HG02763 (cell line): ENCODE results near the gene STK35.
"Not testable (repeated sequence)": the region's sequence is repeated elsewhere in the genome, so short reads cannot be mapped to it uniquely, and the experiment has no call there.

Experiments
- ATAC-seq: cut with Tn5 transposase; IDR thresholded peaks from one replicate; pipeline ENCODE4 v1.9.1; 2021; ENCODE audit warnings: mild to moderate bottlenecking, moderate library complexity; ENCODE audit not compliant: unreplicated experiment

The STK35 gene

DNA sequence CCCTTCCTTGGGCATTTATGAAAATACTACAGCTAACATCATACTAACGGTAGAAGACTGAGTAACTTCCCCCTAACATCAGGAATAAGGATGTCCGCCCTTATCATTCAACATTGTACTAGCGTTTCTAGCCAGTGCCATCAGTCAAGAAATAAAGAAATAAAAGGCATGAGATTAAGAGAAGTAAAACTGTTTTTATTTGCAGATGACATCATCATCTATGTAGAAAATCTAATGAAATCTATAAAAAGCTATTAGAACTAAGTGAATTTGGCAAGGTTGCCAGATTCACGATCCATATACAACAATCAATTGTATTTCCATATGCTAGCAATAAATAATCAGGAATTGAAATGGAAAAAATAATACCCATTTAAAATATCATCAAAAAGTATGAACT, 54.6 kb downstream of the STK35 start:
- no peak for ATAC-seq

DNA sequence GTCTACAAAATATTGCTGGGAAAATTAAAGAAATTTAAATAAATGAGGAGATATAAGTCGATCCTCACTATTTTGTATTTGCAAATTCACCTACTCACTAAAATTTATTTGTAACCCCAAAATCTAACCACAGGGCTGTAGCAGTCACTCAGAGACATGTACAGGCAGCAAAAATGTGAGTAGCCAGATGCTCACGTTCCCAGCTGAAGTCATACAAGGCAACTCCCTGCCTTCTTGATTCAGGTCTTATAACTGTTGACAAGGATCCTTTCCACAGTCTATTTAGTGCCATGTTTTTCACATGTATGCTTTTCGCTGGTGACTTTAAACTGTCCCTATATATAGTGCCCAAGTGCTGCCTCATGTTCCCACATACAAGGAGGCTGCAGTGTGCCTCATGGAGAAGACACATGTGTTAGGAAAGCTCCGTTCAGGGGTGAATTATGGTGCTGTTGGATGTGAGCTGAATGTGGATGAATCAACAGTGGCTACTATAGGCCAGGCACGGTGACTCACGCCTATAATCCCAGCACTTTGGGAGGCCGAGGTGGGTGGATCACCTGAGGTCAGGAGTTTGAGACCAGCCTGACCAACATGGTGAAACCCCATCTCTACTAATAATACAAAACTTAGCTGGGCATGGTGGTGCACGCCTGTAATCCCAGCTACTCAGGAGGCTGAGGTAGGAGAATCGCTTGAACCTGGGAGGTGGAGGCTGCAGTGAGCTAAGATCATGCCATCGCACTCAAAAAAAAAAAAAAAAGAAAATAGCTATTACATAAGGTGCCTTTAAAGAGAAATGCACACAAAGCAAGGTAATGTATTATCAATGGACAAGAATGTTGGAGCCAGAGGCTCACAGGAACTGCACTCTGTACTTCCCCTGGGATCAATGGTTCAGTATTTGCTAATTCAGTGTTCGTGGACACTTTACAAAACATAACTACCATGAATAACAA, 55.3 kb downstream of the STK35 start:
- no peak for ATAC-seq

DNA sequence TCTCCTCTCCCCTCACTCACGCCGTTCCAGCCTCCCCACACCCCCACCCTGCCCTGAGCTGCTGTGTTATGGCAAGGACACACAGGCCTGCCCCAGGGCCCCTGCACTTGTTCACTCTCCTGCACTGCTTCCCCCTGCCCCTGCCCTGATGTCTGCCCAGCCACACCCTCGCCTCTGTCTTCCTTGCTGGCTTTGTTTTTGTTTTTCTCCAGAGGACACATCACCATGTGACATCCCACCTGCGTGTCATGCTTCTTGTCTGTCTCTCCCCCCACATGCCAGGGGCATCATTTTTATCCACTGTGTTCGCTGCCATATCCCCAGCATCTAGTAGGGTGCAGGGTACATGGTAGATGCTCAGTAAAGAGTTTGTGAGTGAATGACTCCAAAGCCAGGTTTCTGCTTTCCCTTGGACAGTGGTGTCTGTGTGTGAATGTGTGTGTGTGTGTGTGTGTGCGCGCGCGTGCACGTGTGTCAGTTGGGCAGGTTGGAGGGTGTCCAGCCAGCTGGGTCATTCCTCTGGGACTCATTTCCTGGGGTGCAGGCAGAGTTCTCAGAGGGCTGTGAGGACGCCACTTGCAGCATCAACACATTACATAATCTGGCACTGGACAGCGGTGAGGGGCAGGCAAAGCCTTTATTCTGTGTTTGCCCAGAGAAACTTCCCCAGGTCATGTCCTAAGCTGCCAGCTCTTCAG, 60.6 kb downstream of the STK35 start:
- ATAC-seq = no peak

DNA sequence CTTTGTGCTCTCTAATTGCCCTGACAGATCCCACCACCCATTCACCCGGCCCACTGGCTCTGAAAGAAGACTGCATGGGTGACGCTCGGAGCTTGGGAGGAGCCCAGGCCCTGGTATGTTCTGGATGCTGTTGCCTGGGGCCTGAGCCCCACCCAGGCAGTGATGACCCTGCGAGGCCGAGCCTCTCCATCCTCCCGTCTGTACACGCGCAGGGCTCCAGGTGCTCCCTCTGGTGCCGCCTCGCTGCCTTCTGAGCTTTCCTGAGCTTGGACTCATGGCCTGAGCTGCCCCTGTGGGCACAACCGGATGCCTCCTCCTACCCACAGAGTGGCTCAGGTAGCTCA, 61.2 kb downstream of the STK35 start:
- ATAC-seq = no peak

DNA sequence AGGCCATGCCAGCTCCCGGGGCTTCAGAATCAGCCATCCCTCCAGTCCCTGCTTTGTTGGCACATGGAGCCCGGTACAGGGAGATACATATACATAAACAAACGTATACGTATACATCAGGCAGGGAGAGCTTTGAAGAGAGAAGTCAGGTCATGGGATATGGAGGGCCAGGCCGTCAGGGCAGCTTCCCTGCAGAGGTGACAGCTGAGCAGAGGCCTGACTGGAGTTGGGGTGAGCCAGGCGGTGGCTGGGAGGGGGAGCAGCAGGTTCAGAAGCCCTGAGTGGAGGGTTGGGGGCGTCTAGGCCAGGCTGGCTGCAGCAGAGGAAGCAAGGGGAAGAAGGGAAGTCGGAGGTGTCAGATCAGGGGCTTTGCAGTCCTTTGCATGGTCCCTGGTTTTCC, 61.7 kb downstream of the STK35 start:
- no peak for ATAC-seq

DNA sequence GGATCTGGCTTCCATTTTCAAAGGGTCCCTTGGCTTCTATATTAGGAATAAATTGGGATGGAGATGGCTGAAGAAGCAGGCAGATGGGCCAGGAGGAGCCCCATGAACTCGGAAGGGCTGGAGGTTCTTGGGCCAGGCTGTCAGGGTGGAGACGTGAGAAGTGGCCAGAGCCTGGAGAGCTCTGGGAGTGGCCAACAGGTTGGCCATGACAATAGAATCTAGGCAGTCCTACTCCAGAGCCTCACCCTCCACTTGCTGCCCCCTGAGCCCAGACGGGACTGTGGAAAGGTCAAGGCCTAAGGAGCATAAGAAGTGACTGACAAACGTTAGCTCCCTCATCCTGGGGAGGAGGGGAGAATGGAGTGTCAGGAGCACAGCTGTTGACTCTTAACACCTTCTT, 62.1 kb downstream of the STK35 start:
- no peak for ATAC-seq

DNA sequence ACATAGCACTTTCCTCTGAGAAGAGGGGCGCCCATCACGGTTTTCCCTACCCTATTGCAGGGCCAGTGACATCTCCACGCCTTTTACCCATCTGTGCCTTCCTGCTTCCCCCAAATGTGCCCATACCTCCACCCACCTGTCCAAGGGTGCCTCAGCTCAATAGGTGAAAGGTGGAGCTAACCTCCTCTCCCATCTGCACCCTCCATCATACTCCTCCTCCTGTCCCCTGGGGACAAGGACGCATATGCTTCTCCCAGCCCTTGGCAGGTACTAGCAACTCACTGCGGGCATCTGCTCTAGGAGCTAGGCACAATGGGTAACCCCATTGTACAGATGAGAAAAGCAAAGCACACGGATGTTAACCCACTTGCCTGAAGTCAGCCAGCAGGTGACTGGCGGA, 62.8 kb downstream of the STK35 start:
- ATAC-seq = no peak

DNA sequence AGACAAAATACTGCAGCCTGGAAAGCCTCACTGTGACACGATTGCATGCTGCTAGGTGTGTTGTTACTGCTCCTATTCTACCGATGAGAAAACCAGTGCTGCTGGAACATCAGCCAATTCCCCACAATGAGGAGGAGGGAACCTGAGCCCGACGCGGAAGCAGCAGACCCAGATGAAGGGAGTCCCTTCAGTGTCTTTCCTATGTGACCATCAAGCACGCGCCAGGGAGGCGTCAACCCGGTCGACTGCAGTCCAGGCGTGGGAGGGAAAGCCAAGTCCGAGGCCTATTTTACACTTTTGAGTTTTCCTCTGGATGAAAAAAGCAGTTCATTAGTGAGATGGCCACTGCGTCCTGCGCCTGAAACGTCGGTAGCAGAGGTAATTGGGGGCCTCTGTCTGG, 63.3 kb downstream of the STK35 start:
- no peak for ATAC-seq

DNA sequence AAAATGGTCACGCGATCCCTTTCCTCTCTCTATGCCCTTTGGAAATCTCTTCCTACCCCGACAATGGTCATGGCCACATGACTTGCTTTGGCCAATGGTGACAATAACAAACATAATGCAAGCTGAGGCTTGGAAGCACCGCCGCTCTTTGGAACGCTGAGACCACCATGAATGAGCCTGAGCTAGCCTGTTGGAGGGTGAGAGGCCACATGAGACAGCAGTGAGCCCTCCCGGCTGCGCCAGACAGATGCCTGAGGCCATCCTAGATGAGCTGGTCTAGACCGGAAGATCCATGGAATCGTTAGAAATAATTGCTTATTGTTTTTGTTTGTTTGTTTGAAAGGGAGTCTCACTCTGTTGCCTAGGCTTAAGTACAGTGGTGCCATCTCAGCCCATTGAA, 64.2 kb downstream of the STK35 start:
- ATAC-seq = no peak

DNA sequence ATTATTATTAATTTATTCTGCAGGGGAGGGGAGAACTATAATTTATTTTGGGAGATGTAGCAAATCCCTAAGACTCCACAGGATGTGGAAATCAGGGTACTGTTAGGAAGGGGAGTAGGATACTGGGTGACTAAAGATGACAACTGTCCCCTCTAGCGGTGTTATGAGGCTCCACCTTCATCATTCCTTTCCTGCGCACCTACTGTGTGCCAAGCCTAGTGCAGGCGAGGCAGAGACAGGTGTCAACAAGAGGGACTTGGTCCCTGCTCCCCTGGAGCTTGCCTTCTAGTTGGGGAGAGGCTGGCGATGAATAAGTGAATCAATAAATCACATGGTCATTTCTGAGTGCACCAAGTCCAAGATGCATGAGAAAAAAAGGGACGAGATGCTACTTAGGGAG, 65.5 kb downstream of the STK35 start:
- ATAC-seq = no peak

DNA sequence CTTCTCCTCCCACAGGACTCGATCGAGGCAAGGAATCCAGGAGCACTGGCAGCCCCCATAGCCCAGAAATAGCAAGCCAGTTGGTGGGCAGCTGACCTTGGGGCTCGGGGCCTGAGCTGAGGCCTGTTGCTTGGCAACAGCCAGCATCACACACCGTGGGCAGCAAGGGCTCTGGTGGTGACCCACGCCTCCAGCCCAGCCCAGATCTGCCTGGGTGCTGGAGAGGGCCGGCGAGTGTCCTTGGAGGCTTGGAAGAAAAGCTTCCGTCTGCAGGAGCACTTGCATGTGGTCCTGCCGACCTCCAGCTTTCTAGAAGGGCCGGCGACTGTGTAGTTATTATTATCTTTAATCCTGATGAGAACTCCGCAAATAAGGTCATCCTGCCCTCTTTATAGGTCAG, 67.3 kb downstream of the STK35 start:
- no peak for ATAC-seq

DNA sequence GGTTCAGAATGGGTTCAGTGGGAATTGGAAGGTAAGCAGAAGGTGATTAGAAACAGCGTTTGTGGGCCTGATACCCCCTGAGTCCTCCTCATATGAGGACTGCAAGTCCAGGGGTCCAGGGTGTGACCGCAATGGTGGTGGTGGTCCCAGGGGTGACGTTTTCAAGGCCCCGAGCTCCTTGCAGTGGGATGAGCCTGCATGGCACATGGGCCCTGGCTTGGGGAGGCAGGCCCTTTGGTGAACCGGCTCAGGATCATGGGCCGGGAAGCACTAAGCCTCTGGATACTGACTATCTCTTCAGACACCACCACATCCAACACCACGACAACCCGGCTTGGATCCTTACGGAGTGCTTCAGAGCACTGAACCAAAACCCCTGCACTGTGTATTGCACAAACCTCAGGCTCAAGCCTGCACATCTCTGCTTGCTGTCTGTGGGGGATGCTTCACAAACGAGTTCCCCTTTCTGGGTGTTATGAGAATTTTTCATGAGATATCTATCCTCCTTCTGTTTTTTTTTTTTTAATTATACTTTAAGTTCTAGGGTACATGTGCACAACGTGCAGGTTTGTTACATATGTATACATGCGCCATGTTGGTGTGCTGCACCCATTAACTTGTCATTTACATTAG, 67.9 kb downstream of the STK35 start:
- no peak for ATAC-seq

DNA sequence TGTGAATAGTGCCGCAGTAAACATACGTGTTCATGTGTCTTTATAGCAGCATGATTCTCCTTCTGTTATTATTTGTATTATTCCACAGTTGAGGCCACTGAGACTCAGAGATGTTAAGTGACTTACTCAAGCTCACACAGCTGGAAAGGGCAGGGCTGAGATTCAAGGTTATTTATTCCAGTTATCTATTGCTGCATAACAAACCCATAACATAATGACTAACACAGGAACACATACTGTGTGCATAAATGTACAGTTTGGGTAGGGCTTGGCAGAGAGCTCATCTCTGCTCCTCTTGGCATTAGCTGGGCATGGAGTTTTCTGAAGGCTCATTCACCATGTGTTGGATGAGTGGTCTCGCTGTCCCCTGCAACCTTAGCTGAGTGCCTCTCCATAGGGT, 68.8 kb downstream of the STK35 start:
- no peak for ATAC-seq

DNA sequence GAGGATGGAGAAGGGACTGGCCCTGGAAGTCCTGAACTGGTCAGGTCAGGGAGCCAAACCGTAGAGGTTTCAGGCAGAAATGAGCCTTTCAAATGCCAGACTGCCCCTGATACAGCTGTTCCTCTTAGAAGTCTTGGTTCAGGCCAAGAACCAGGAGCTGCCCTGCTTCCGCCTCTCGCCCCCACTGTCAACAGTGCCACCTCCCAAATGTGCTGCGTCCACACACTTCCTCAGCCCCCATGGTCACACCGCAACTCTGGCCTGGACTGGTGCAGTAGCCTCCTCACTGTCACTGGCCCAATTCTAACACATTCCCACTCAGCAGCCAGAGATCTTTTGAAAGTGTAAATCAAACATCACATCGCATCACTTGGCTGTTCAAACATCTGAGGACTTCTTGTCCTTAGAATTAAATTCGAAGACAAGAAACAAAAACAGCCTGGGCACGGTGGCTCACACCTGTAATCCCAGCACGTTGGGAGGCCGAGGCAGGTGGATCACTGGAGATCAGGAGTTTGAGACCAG, 69.7 kb downstream of the STK35 start:
- ATAC-seq = no peak

DNA sequence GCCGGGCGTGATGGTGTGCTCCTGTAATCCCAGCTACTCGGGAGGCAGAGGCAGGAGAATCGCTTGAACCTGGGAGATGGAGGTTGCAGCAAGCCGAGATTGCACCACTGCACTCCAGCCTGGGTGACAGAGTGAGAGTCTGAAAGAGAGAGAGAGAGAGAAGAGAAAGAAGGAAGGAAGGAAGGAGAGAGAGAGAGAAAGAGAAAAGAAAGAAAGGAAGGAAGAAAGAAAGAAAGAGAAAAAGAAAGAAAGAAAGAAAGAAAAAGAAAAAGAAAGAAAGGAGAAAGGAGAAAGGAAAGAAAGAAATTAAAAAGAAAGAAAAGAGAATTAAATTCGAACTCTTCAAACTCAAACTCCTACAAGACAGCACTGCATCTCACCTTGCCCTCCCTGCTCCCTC, 70.2 kb downstream of the STK35 start:
- not testable (repeated sequence) for ATAC-seq

DNA sequence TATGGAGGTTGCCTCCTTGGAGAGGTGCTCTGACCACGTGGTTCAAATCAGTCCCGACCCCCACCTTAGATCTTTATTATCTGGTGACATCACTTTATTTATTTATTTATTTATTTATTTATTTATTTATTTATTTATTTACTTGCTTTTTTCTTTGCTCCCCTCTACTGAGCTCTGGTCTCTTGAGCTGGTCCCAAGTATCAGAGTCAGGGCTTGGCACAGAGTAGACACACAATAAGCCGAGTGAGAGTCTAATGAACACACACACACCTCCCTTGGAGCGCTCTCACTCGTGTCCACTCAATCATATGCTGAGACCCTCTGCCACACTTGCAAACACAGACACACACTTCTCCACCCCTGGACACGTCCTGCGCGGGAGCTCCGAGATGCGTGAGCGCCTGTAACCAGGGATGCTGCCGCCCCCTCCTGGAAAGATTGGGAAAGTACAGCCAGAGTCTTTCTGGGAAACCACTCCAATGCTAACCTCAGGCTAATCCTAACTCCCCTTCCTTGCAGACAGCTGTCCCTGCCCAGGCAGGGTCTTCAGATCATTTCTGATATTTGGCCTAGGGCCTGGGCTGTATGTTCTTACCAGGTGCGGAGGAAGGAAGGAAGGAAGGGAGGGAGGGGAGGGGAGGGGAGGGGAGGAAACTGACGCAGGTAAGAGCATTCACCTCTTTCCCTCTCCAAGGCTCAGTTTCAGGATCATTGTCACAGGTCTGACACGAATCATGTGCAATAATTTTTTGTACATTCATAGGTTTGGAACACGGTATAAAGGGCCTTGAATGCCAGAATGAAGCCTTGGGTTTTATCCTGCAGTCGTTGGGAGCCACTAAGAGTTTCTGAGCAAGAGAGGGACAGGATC, 70.9 kb downstream of the STK35 start:
- no peak for ATAC-seq

DNA sequence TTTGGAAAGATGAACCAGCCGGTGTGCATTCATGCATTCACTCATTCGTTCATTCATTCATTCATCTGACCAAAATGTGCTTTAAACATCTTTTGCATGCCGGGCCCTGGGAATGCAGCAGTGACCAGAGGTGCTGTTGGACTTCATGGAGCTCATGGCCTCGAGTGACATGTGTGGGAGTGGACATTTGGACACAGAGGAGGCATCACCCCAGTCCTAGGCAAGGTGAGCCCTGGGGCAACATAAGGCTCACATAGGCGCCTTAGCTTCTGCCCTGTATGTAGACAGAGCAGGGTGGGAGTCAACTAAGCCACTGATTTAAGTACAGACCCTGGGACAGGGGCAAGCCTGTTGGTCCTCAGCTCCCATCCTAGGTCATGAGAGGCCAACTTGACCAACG, 71.6 kb downstream of the STK35 start:
- no peak for ATAC-seq

DNA sequence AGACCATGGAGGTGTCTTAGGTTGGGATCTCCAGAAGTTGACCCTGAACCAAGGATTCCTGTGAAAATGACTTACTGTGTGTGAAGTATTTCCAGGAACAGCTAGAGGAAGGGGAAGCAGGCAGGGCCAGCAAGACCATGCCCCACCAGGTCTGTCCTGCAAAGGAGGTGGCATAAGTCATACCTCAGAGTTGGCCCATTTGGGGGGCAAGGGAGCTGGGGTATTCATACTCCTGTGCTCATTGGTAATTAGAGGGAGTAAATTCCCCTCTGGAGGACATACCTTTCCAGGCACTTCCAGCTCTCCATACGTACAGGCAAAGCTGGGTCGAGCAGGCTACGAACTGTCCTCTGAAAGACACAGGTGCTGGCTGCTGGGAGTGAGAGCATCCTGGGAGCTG, 72.4 kb downstream of the STK35 start:
- ATAC-seq = no peak

DNA sequence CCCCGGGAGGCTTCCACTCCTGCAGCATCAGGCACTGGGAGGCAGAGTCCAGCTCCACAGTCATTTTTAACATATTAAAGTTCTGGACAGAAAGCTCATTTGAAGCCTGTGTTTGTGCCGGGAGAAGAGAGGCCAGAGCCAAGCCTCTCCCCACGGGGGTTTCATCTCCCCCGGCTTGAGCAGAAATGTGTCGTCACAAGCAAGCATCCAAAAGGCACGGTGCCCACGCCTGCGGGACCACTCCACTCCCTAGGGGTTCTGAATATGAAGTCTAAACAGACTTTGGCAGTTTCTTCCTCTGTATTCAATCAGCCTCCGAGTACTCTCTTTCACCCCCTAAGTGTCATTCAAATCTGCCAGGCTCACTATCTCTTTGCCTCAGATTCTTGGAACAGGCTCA, 75.3 kb downstream of the STK35 start:
- no peak for ATAC-seq

DNA sequence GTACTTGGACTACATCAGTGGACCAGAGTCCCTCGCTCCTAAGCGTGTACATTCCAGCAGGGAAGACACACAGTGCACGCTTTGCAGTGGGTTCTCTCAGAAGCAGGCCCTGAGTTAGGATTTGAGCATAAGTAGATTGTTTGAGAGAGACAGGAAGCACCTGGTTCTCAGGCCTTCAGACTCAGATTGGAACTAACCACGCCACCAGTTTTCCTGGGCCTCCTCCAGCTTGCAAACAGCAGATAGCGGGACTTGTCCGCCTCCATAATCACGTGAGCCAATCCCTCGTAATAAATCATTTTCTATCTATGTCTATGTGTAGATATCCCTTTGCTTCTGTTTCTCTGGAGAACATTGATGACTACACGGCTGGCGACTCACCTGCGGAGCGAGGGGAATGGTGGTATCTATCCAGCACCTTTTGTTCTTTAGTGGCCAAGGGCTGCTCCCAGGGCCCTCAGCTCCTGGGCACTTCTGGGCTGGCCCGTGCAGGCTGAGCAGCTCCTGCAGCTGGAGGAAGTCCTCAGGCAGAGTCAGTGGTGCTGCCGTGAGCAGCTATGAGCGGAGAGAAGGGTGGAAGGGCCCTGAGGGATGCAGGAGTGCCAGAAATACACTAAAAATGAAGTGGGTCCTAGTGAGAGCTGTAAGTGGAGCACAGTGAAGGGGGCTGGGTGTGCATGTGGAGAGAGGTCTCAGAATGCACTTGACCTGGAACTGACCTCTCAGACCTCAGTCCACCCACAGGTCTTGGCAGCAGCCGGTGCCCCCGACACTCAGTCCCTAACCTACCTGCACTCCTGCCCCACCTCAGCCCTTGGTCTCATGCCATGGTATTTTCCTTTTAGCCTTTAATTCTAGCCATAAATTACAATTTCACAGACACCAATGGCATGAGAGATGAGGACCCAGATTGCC, 76.9 kb downstream of the STK35 start:
- ATAC-seq = no peak
